HG02571 (cell line): ENCODE data around the gene TGFBR3L.

Experiments used
- ATAC-seq: cut with Tn5 transposase; IDR thresholded peaks from one replicate; pipeline ENCODE4 v1.9.1; 2021; ENCODE audit warnings: mild to moderate bottlenecking, moderate library complexity; ENCODE audit not compliant: unreplicated experiment

Gene TGFBR3L

DNA sequence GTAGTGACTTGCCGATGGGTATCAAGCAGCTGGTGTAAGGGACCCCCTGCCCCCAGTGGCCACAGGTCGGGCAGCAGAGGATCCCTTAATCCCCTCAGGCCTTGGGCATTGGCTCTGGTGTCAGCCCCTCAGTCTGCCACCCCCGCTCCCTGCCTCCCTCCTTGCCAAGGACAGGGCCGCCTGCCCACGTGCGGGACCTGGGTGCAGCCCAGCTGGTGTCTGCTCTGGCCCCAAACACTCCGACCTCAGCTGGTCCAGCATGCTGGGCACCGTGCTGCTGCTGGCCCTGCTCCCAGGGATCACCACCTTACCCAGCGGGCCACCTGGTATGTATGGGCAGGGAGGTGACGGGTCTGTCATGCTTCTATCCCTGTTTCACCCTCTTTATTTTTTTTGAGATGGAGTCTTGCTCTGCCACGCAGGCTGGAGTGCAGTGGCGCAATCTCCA lies at the start of gene TGFBR3L:
TSS of gene TGFBR3L (plus strand) at position 233 of the 448 bp plus-strand sequence.
- ATAC-seq, result no peak

- ATAC-seq, result no peak
These were observed 49.2 kb upstream of the TGFBR3L start for GRCh38 chr19:7865262-7865911.

GRCh38 chr19:7866399-7867091 lies 48.1 kb upstream of the TGFBR3L start:
- ATAC-seq, result no peak

- no peak for ATAC-seq
These were observed 47.4 kb upstream of the TGFBR3L start for GRCh38 chr19:7867092-7867844.

DNA sequence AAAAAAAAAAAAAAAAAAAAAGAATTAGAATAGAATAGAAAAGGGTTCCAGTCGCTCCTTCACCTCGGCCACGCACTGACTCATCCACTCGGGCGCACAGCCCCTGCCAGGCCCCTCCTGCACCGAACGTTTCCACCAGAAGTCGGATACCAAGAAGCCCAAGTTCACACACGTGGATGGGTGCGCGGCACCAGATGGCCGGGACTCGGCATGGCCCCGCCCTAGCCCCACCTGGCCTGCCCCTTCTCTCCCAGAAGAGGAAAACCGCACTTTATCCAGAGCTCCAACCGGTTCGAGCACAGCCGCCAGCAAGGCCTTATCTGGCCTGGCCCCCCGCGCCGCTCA lies 46.3 kb upstream of the TGFBR3L start:
- no peak for ATAC-seq

DNA sequence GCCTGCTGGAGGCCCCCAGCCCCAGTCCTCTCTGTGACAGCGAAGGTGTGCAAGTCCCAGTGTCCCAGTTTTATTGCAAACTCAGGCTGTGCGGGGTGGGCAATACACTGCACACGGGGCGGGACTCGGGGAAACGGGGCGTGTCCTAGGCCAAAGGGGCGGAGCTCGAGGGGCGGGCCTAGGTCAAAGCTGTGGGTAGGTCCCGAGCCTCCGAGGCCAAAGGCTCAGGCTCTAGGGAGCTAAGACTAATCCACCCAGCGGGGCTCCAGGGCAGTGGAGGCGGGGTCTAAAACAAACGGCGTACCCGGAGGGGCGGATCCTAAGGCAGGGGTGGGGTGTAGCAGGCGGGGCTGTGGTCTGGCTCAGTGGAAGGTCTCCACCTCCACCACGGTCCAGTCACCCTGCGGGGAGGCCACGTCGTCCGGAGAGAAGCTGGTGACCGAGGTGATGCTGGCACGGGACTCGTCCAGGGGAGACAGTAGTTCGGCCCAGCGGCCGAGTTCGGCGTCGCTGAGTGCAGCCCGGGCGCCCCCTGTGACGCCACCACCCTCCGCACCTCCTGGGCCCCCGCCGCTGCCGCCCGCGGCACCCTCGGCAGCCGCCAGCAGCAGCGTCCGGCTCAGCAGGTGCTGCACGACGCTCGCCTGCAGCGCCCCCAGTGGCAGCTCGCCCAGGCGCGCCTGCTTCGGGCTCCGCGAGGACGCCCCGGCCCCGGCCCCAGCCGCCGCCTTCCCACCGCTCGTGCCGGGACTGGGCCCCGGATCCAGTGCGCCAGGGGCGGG lies 45.8 kb upstream of the TGFBR3L start:
- peak; percentile 62 for ATAC-seq

DNA sequence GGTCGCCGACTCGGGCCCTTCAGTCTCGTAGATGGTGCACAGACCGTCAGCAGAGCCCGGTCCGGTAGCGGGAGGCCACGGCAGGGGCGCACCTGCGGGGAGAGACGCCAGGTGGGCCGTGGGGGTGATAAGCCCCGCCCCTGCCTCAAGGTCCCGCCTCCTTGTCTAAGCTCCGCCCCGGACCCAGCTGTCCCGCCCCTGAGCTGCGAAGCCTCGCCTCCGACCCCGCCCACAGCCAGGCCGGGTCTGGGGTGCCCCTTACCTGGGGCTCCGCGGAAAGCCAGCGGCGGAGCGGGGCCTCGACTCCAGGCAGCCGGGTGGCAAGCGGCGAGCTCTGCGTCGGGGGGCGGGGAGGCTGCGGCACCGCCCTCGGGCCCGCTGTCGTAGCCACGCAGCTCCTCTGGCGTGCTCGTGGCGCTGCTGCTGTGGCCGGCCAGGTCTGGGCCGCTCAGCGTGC lies 45.1 kb upstream of the TGFBR3L start:
- peak; percentile 37 for ATAC-seq

DNA sequence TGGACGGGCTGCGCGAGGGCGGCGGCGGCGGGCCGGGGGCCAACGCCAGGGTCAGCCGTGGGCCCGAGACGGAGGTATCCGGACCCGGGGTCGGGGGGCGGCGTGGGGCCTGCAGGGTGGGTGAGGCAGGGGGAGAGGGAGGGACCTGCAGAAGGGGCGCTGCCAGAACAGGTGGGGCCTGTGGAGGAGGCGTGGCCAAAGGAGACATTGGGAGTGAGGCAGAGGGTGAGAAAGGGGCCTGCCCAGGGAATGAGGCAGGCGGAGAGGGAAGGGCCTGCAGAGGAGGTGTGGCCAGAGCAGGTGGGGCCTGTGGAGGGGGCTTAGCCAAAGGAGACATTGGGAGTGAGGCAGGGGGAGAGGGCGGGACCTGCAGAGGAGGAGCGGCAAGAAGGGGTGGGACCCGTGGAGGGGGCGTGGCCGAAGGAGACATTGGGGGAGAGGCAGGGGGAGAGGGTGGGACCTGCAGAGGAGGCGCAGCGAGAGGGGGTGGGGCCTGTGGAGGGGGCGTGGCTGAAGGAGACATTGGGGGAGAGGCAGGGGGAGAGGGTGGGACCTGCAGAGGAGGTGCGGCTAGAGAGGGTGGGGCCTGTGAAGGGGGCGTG lies 44.6 kb upstream of the TGFBR3L start:
- ATAC-seq, result no peak

GRCh38 chr19:7870571-7871436 lies 43.8 kb upstream of the TGFBR3L start:
- ATAC-seq, result no peak

GRCh38 chr19:7871437-7872305 lies 43.0 kb upstream of the TGFBR3L start:
- no peak for ATAC-seq

- no peak for ATAC-seq
These were observed 42.1 kb upstream of the TGFBR3L start for GRCh38 chr19:7872306-7873204.

- ATAC-seq, result no peak
These were observed 41.1 kb upstream of the TGFBR3L start for GRCh38 chr19:7873304-7874075.

DNA sequence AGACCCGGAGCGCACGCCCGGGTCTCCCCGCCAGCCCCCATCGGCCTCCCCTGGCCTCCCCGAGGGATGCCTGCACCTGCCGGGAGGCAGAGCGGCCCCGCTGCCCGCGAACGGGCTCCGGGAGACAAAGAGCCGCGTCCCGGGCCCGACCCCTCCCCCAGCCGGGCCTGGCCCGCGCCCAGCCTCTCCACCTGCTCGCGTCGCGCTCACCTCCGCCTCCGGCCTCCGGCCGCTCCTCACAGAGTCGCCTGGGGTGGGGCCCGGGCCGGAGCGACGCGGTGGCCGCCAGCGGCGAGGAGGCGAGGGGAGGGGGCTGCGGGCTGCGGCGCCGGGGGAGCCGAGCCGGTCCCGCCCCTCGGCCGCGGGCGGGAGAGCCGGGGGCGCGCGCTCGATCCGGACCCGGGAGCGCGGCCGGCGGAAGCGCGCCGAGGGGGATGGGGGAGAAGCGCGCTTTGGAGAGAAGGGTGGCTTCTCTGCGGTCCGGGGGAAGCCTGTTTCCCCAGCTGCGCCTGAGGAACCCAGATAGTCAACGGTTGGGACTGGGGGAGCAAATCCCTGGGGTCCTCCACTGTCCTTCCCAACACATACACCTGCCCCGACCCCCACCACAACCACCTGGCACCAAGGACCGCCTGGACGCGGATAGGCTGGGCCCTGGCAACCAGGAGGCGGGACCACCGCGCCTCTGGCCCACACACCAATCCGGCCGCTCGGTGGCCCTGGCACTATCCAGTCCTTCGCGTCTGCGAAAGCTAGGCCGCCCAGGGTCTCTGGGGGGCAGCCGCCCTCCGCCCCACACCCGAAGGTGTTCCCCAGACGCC lies 40.3 kb upstream of the TGFBR3L start, which contains the start of gene PRR36:
TSS of gene PRR36 (minus strand) at position 315 of the 821 bp plus-strand sequence. CDS start 701 bp downstream, outside the sequence.
- no peak for ATAC-seq

- ATAC-seq, result no peak
These were observed 39.7 kb upstream of the TGFBR3L start for GRCh38 chr19:7874897-7875273.

DNA sequence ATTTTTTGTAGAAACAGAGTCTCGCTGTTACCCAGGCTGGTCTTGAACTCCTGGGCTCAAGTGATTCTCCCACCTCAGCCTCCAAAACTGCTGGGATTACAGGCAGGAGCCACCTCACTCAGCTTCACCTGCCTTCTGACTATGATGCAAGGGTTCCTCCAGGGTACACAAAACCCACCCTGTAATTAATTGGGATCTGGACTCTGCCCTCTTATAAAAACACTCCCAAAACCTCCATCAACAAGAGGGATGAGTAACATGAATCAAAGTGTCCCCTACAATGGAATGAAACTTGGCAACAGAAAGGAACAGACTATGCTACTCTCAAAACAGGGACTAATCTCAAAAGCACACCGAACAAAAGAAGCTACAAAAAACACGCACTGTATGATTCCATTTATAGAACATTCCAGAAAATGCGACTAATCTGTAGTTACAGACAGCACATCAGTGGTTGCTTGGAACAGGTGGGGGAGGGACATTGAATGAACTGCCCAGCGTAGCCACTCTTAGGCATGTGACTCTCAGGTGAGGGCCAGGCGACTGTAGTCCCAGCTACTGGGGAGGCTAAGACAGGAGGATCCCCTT lies 37.3 kb upstream of the TGFBR3L start:
- no peak for ATAC-seq
